HepG2 (cell line): Measurements from ENCODE around the gene MKX. TPM values are rescaled to one million over a fixed set of nuclear protein-coding genes. Genes with fewer than 3 reads are reported as not detected.

Experiments
- ATAC-seq: fragments of 200-7000 bp; cut with Tn5 transposase; 3 replicates; pipeline ENCODE4 v1.9.1; 2020; ENCODE audit warnings: mild to moderate bottlenecking, moderate library complexity
- BruUV-seq: library from RNA; stranded (reverse); fragments of 400-500 nt; replicated peaks from 2 replicates; lab custom pipeline; 2021; lab: Mats Ljungman, UMichigan
- CTCF ChIA-PET: fragments of 300-600 bp; formaldehyde crosslinking; extraction: SDS; loops from one replicate; lab custom pipeline; 2021; ENCODE audit warnings: low total read pairs, inconsistent platforms, low intra/inter-chr PET ratio; lab: Yijun Ruan, JAX
- POLR2A ChIA-PET: fragments of 350-600 bp; sonication (Branson Sonifier 250); formaldehyde crosslinking; loops from one replicate; lab custom pipeline; 2020; ENCODE audit warnings: antibody characterized with exemption, inconsistent platforms; lab: Yijun Ruan, JAX
- DNase-seq: peaks from one replicate; pipeline ENCODE4 v3.0.0-alpha.2; 2015; ENCODE audit warnings: low spot score
- FAIRE-seq: peaks from 3 replicates; lab custom pipeline; 2011; peaks lifted over from hg19 to GRCh38; lab: Jason Lieb, UNC
- H2AFZ ChIP-seq: one replicate; pipeline ENCODE4 v1.6.1; 2011; ENCODE audit warnings: low read length, inconsistent platforms
- H3K27ac ChIP-seq: fragments of 300-600 bp; 3 replicates; pipeline ENCODE4 v1.8.0; 2011; ENCODE audit warnings: mixed run types, mild to moderate bottlenecking, mixed read lengths, low read length, inconsistent platforms; ENCODE audit not compliant: insufficient read depth; ENCODE audit errors: extremely low read length
- H3K27me3 ChIP-seq, 2 experiments: fragments of 200-600 bp in 1 of 2; 2 replicates in 1 of 2; 3 replicates in 1 of 2; pipeline versions ENCODE4 v1.6.0 to v1.8.0; 2011; ENCODE audit warnings: low read length in 2 of 2, mild to moderate bottlenecking in 2 of 2, moderate library complexity in 2 of 2, inconsistent platforms in 1 of 2; ENCODE audit not compliant: insufficient read depth in 2 of 2, control insufficient read depth in 1 of 2
- H3K36me3 ChIP-seq, 2 experiments: fragments of 200-600 bp in 1 of 2; replicated peaks in 1 of 2; 2 replicates in 1 of 2; 3 replicates in 1 of 2; pipeline versions ENCODE4 v1.5.1 to v1.8.0; 2011; ENCODE audit warnings: low read length in 2 of 2, inconsistent platforms in 1 of 2; ENCODE audit not compliant: insufficient read depth in 2 of 2, control insufficient read depth in 1 of 2
- H3K4me1 ChIP-seq: 2 replicates; pipeline ENCODE4 v1.5.1; 2012; ENCODE audit warnings: low read length, inconsistent platforms; ENCODE audit not compliant: insufficient read depth
- H3K4me2 ChIP-seq: 2 replicates; pipeline ENCODE4 v1.6.0; 2011; ENCODE audit warnings: low read depth, low read length, inconsistent platforms
- H3K4me3 ChIP-seq, 3 experiments: fragments of 200-600 bp in 1 of 3; sonication (generic), shearing (Covaris generic) in 1 of 3; replicated peaks in 1 of 3; 2 replicates each; pipeline ENCODE4 v1.5.1; 2011 to 2016; ENCODE audit warnings: low read length in 3 of 3, inconsistent platforms in 2 of 3, low read depth in 2 of 3, mild to moderate bottlenecking in 2 of 3, control low read depth in 1 of 3, mixed read lengths in 1 of 3; ENCODE audit not compliant: insufficient read depth in 1 of 3
- H3K79me2 ChIP-seq: one replicate; pipeline ENCODE4 v1.6.1; 2011; ENCODE audit warnings: low read length, inconsistent platforms; ENCODE audit not compliant: insufficient read depth
- H3K9ac ChIP-seq: 2 replicates; pipeline ENCODE4 v1.6.0; 2011; ENCODE audit warnings: mild to moderate bottlenecking, low read depth, low read length, inconsistent platforms; ENCODE audit not compliant: insufficient read depth
- H3K9me3 ChIP-seq: 2 replicates; pipeline ENCODE4 v1.5.1; 2012; ENCODE audit warnings: mild to moderate bottlenecking, low read length
- H4K20me1 ChIP-seq: 2 replicates; pipeline ENCODE4 v1.6.0; 2011; ENCODE audit warnings: inconsistent platforms, mild to moderate bottlenecking, low read length, moderate library complexity; ENCODE audit not compliant: insufficient read depth
- JUND ChIP-seq: sonication (generic); formaldehyde crosslinking; IDR thresholded peaks from 2 replicates; pipeline ENCODE4 v1.8.0; 2022; ENCODE audit warnings: mild to moderate bottlenecking, missing genetic modification reagents
- ZNF724P ChIP-seq: sonication (generic); formaldehyde crosslinking; IDR thresholded peaks from 2 replicates; pipeline ENCODE4 v1.8.0; 2022; ENCODE audit warnings: missing genetic modification reagents, borderline replicate concordance
- ZNF788 ChIP-seq: sonication (generic); formaldehyde crosslinking; IDR thresholded peaks from 2 replicates; pipeline ENCODE4 v1.5.0; 2020; ENCODE audit warnings: mild to moderate bottlenecking, missing genetic modification reagents, borderline replicate concordance
- WGBS: methylation state at CpG from one replicate; pipeline ENCODE4 v1.1.6; 2017; ENCODE audit warnings: low lambda C conversion rate; 5-methylcytosine and 5-hydroxymethylcytosine counted together
- in situ Hi-C: cut with HindIII; loops from 2 replicates; pipeline ENCODE4 v1.10.0; 2017; ENCODE audit warnings: low pct_unique_long_range_greater_than_20kb; ENCODE audit not compliant: extremely low pct_ligation_motif_present
- intact Hi-C: fragments of 100-400 bp; cut with micrococcal nuclease; formaldehyde crosslinking; loops from one replicate; pipeline ENCODE4 v1.10.0; 2022; ENCODE audit not compliant: unreplicated experiment
- polyA plus RNA-seq, 8 experiments: library from polyadenylated mRNA; depleted of rRNA in 3 of 8; stranded (reverse) in 7 of 8; unstranded in 1 of 8; fragments of >200 nt; fragmentation: Illumina TruSeq in 4 of 8; extraction: Trizol in 4 of 8; gene quantifications; 2 replicates each; pipeline versions ENCODE4 v1.2.1 to v1.2.3, GENCODE V29; 2011 to 2016; ENCODE audit warnings: low read depth in 4 of 8, missing spikeins in 1 of 8, mixed read lengths in 1 of 8; ENCODE audit not compliant: insufficient read depth in 1 of 8
- total RNA-seq, 5 experiments: library from RNA; depleted of rRNA; stranded (reverse); fragments of >200 nt; fragmentation: Illumina TruSeq; extraction: Trizol; gene quantifications; 2 replicates each; pipeline ENCODE4 v1.2.3, GENCODE V29; 2016; ENCODE audit warnings: low read depth in 1 of 5
- TF ChIP-seq, protein P1 (sequence below): sonication (generic); formaldehyde crosslinking; IDR thresholded peaks from 2 replicates; pipeline ENCODE4 v1.8.0; 2022; ENCODE audit warnings: low read depth, missing genetic modification reagents
- TF ChIP-seq, protein P2 (sequence below): sonication (generic); formaldehyde crosslinking; IDR thresholded peaks from 2 replicates; pipeline ENCODE4 v1.5.0; 2020; ENCODE audit warnings: mild to moderate bottlenecking, missing genetic modification reagents

Gene MKX
- total and polyA plus RNA-seq, 2 of the 13 experiments (the other 11 are each of a cell fraction or from before 2014, with no cell fraction given) = not detected

DNA sequence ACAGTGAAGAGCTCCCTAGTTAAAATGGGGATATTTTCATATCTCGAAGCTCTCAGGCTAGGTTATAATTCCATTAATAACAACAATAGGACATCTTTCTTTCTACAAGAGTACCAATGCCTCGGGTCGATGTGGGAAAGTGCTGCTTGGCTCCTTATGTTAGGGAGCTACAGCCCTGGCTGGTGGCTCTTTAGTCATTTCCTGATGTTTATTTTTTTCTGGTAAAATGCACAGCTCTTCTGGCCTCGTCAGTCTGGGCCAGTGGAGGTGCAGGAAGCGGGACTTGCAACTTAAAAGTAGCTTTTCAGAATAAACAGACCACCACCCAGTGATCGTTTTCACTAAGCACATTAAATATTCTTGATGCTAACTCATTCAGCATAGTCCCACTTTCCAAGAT is 58.3 kb downstream of the MKX start (continued):
- TF ChIP-seq, protein P1, sequence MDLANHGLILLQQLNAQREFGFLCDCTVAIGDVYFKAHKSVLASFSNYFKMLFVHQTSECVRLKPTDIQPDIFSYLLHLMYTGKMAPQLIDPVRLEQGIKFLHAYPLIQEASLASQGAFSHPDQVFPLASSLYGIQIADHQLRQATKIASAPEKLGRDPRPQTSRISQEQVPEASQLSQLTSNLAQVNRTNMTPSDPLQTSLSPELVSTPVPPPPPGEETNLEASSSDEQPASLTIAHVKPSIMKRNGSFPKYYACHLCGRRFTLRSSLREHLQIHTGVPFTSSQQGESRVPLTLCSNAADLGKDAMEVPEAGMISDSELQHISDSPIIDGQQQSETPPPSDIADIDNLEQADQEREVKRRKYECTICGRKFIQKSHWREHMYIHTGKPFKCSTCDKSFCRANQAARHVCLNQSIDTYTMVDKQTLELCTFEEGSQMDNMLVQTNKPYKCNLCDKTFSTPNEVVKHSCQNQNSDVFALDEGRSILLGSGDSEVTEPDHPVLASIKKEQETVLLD (CRISPR knock-in tag) = no peak
- no peak for TF ChIP-seq JUND (CRISPR knock-in tag)
- no peak for TF ChIP-seq ZNF724P (CRISPR knock-in tag)
- TF ChIP-seq ZNF788 (CRISPR knock-in tag) = no peak
- TF ChIP-seq, all 625 proteins: peak for 0

DNA sequence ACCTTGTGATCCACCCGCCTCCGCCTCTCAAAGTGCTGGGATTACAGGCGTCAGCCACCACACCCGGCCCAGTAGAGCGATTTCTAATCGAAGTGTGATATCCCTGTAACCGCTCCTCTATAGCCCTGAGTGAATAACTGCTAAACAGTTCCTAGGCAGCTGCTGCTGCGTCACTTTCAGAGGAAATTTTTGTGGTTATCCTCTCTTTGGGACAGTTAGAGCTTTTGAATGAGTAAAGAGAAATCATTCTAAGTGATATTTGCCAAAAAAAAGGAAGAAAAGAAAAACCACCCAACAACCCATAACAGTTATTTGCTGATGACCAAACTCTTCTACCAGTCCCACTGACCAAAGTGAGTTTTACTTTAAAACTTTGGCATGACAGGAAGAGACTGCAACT is 59.9 kb downstream of the MKX start:
- CTCF ChIA-PET = no interaction called here
- no peaks in the 10 kb centered on the region for H4K20me1 ChIP-seq
- in situ Hi-C loops (no loop called here), intact Hi-C loops (no loop called here)
- BruUV-seq = no TSS peak
- no peaks in the 10 kb centered on the region for H3K9me3 ChIP-seq
- H3K27ac ChIP-seq = no peak overlapping the region
- H3K4me1 ChIP-seq = no peaks in the 10 kb centered on the region
- no peak for FAIRE-seq
- no peak overlapping the region for H2AFZ ChIP-seq
- no peaks in the 10 kb centered on the region for H3K36me3 ChIP-seq
- no peak for ATAC-seq
- no peaks in the 10 kb centered on the region for H3K79me2 ChIP-seq
- H3K9ac ChIP-seq = no peak overlapping the region
- H3K4me2 ChIP-seq = no peak overlapping the region
- WGBS = 41% methylated on average over 8 of the region's 8 CpGs
- H3K27me3 ChIP-seq = peaks cover 0 to 1% of the 10 kb centered on the region in 2 experiments; a peak in 2 of 5 replicates
- POLR2A ChIA-PET = no interaction called here
- H3K4me3 ChIP-seq = no peak overlapping the region
- TF ChIP-seq, protein P2, sequence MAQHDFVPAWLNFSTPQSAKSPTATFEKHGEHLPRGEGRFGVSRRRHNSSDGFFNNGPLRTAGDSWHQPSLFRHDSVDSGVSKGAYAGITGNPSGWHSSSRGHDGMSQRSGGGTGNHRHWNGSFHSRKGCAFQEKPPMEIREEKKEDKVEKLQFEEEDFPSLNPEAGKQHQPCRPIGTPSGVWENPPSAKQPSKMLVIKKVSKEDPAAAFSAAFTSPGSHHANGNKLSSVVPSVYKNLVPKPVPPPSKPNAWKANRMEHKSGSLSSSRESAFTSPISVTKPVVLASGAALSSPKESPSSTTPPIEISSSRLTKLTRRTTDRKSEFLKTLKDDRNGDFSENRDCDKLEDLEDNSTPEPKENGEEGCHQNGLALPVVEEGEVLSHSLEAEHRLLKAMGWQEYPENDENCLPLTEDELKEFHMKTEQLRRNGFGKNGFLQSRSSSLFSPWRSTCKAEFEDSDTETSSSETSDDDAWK (CRISPR knock-in tag) = no peak
- DNase-seq = no peak
